ENCODE measurements around the gene BCL7C. TPM values are rescaled to one million over a fixed set of nuclear protein-coding genes. Genes with fewer than 3 reads are reported as not detected.

BCL7C gene
- total RNA-seq, 2 donors from 2014 or later, result 19.9 to 34.5 TPM

DNA sequence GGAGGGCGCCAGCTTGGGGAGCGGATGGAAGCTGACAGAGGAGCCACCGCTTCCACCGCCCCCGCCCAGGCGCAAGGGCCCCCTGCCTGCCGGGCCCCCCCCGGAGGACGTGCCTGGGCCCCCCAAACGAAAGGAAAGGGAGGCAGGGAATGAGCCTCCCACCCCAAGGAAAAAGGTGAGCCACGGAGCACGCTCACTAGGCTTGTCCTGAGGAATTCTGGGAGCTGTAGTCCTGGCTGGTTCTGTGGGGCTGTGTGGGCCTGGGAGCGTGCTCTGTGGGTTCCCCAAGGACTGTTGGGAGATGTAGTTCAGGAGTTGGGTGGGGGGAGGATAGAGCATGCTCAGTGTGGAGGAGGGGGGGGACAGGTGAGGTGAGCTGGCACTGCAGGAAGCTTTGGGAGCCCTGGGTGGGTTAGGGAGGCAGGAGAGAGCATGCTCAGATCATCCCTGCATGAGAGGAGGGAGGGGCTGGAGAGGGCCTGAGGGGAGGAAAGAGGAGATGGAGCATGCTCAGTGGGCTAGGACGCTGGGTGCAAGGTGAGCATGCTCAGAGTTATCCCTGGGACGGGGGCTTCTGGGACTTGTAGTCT lies 34.0 kb upstream of the BCL7C start:
- Histone ChIP-seq H3K27me3 (no peaks in the 10 kb centered on the region), H3K36me3 (no peaks in the 10 kb centered on the region), H3K9me3 (no peaks in the 10 kb centered on the region), H3K4me1 (no peaks in the 10 kb centered on the region), H3K27ac (no peak overlapping the region), H3K9ac (ENCODE audit: low read depth in 2 of 2, low read length in 2 of 2) (no peak overlapping the region), H3K4me3 (no peak overlapping the region)
- intact Hi-C loops (cut with DNase I), result no loop called here
- peak; percentile 46 for DNase-seq
- TF ChIP-seq, protein P1, sequence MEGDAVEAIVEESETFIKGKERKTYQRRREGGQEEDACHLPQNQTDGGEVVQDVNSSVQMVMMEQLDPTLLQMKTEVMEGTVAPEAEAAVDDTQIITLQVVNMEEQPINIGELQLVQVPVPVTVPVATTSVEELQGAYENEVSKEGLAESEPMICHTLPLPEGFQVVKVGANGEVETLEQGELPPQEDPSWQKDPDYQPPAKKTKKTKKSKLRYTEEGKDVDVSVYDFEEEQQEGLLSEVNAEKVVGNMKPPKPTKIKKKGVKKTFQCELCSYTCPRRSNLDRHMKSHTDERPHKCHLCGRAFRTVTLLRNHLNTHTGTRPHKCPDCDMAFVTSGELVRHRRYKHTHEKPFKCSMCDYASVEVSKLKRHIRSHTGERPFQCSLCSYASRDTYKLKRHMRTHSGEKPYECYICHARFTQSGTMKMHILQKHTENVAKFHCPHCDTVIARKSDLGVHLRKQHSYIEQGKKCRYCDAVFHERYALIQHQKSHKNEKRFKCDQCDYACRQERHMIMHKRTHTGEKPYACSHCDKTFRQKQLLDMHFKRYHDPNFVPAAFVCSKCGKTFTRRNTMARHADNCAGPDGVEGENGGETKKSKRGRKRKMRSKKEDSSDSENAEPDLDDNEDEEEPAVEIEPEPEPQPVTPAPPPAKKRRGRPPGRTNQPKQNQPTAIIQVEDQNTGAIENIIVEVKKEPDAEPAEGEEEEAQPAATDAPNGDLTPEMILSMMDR (IDR thresholded peaks at IDR 0.05), result no peak

GRCh38 chr16:30926937-30927788 lies 33.3 kb upstream of the BCL7C start:
- no peaks in the 10 kb centered on the region for H3K4me1 ChIP-seq
- H3K36me3 ChIP-seq, result no peaks in the 10 kb centered on the region
- TF ChIP-seq, protein P1 (IDR thresholded peaks at IDR 0.05), result no peak
- DNase-seq, result no peak
- no peaks in the 10 kb centered on the region for H3K27me3 ChIP-seq
- intact Hi-C loops (cut with DNase I), result no loop called here
- H3K4me3 ChIP-seq, result no peak overlapping the region
- peak overlapping the region in 1 of 2 donors; percentile 39 for H3K9ac ChIP-seq (ENCODE audit: low read depth in 2 of 2, low read length in 2 of 2)
- H3K27ac ChIP-seq, result no peak overlapping the region
- H3K9me3 ChIP-seq, result no peaks in the 10 kb centered on the region

- no peak for DNase-seq
These were observed 32.3 kb upstream of the BCL7C start for GRCh38 chr16:30925995-30926811.

DNA sequence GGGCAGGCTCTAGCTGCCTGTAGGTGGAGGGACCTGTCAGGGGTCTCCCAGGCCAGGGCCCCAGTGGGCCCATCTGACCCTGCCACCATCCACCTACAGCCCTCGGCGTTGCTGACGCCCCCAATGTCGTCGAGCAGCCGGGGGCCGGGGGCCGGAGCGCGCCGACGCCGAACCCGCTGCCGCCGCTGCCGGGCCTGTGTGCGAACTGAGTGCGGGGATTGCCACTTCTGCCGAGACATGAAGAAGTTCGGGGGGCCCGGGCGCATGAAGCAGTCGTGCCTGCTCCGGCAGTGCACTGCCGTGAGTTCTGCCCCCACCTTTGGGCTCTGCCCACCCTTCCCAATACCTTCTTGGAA lies 31.7 kb upstream of the BCL7C start:
- Histone ChIP-seq H3K9me3 (no peaks in the 10 kb centered on the region), H3K4me3 (no peak overlapping the region), H3K36me3 (no peaks in the 10 kb centered on the region), H3K9ac (ENCODE audit: low read depth in 2 of 2, low read length in 2 of 2) (no peak overlapping the region), H3K4me1 (no peaks in the 10 kb centered on the region), H3K27ac (no peak overlapping the region), H3K27me3 (no peaks in the 10 kb centered on the region)
- DNase-seq, result no peak
- intact Hi-C loops (cut with DNase I), result no loop called here
- TF ChIP-seq, protein P1 (IDR thresholded peaks at IDR 0.05), result no peak

More at GRCh38 chr16:30925995-30926811, 32.3 kb upstream of the BCL7C start:
- H3K27ac ChIP-seq, result no peak overlapping the region
- H3K9ac ChIP-seq (ENCODE audit: low read depth in 2 of 2, low read length in 2 of 2), result no peak overlapping the region
- no peaks in the 10 kb centered on the region for H3K36me3 ChIP-seq
- intact Hi-C loops (cut with DNase I), result no loop called here
- no peaks in the 10 kb centered on the region for H3K27me3 ChIP-seq
- TF ChIP-seq, protein P1 (IDR thresholded peaks at IDR 0.05), result no peak
- H3K9me3 ChIP-seq, result no peaks in the 10 kb centered on the region
- no peaks in the 10 kb centered on the region for H3K4me1 ChIP-seq
- H3K4me3 ChIP-seq, result no peak overlapping the region

DNA sequence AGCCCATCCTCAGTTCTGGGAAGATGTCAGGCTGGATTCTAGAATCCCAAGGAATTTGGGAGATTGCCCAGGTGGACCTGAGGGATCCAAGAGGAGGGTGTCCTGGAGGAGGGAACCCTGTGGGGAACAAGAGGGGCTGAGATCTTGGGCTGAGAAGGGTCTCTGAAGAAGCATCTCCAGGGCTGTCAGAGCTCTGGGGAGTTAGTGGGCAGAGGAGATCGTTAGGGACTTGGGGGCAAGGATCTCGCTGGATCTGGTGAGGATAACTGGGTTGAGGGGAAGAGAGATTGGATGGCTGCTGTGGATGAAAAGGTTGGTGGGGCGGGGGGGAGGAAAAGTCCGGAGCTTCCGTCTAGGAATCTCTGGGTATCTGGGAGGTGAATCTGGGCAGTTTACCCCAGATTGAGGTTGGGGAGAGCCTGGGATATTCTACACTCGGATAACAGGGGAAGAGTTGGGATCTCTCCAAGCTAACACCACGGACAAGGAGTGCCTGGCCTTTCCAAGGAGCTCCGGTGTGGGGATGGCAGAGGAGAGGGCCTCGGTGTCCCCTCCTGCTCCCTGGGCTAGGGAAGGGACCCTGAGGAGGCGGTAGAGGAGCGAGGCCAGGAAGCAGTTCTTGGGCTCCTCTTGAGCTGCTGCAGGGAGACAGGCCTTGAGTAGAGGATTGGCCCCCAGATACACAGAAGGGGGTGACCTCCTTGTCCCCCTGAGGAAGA lies 31.2 kb upstream of the BCL7C start:
- Histone ChIP-seq H3K27me3 (no peaks in the 10 kb centered on the region), H3K4me3 (peak overlapping the region; percentile 75), H3K4me1 (no peaks in the 10 kb centered on the region), H3K9ac (ENCODE audit: low read depth in 2 of 2, low read length in 2 of 2) (peak overlapping the region; percentile 46 to 68), H3K36me3 (no peaks in the 10 kb centered on the region), H3K27ac (no peak overlapping the region), H3K9me3 (no peaks in the 10 kb centered on the region)
- TF ChIP-seq, protein P1 (IDR thresholded peaks at IDR 0.05), result no peak
- intact Hi-C loops (cut with DNase I), result no loop called here
- no peak for DNase-seq

Measured in colonic mucosa (tissue), 4 donors.